ENCODE data around the gene E2F2. TPM values are rescaled to one million over a fixed set of nuclear protein-coding genes. Genes with fewer than 3 reads are reported as not detected.

Gene E2F2
- total RNA-seq, 1 experiment from 2014 or later: 16.3 TPM

DNA sequence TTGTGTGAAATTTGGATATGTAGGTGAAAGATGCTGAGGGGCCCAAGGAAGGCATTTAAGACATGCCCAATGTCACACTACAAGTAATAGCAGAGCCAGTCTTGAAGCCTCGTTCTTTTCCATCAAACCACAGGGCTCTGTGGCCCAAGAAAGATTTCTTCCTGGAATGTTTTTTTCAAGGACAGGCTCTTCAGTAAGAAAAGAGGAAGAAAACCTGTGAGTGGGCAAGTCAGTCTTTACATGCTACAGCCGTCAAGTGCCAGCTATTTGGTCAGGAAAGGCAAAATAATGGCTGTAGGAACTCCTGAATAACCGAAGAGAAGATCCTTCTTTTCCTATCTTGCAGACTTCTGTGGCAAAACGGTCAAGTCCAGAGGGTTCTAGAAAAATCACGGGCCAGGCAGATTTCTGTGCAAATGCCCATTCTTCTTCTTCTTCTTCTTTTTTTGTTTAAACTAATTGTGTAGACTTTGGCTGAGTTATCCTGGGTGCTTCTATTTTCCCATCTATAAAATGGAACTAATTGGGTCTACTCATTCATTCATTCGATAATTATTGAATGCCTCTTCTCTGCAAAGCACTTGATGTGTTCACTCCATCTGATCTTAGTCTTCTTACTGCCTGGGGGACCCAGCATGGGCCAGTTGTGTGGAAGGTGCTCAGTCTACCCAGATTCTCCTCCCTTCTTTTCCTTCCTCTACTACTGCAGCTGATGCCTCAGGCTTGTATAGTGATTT, 30.2 kb upstream of the E2F2 start:
- Histone ChIP-seq H3K36me3 (ENCODE audit: control insufficient read depth in 1 of 2, insufficient read depth in 2 of 2, low read length in 2 of 2) (peaks cover 0 to 2% of the 10 kb centered on the region in 2 experiments; a peak in 1 of 4 replicates), H2AFZ (ENCODE audit: low read depth, low read length, poor library complexity, severe bottlenecking) (no peak overlapping the region), H4K20me1 (ENCODE audit: insufficient read depth) (no peaks in the 10 kb centered on the region; the same call in 1 of the 2 replicates), H3K9ac (ENCODE audit: low read length) (peak overlapping the region; percentile 94), H3K9me2 (ENCODE audit: insufficient read depth) (no peaks in the 10 kb centered on the region), H3K79me2 (ENCODE audit: insufficient read depth, low read length) (peaks cover 22% of the 10 kb centered on the region), H3K9me3 (ENCODE audit: control insufficient read depth in 1 of 2, insufficient read depth in 1 of 2, low read depth in 1 of 2, low read length in 2 of 2) (no peaks in the 10 kb centered on the region), H3K4me3 (replicated peaks in 1 of 2; ENCODE audit: low read depth in 1 of 2, low read length in 2 of 2) (no peak overlapping the region), H3K4me1 (ENCODE audit: control insufficient read depth in 1 of 2, insufficient read depth in 2 of 2, low read length in 2 of 2) (peaks cover 64 to 91% of the 10 kb centered on the region in 2 experiments), H3K4me2 (ENCODE audit: low read length) (peak overlapping the region; percentile 85), H3K27me3 (ENCODE audit: insufficient read depth, low read length) (no peaks in the 10 kb centered on the region), H3K27ac (ENCODE audit: low read depth, low read length) (peak overlapping the region; percentile 87)
- BruUV-seq (replicated peaks): no TSS peak
- CTCF ChIA-PET: interaction anchor here (0.8 kb wide), 1 partner anchor 76 kb away, joined by 8 read pairs; no protein-coding TSS in a partner anchor
- DNase-seq (ENCODE audit: low read depth, low spot score): no peak
- RAD21 ChIA-PET (ENCODE audit: low non-redundant PET in 1 of 2, low total read pairs in 2 of 2, uncharacterized antibody in 2 of 2, unreplicated experiment in 2 of 2): interaction anchor here in 1 of 2 experiments (0.8 kb wide), 1 partner anchor 76 kb away, joined by 3 read pairs; no protein-coding TSS in a partner anchor
- ATAC-seq: no peak
- no peak for TF ChIP-seq ELF1 (IDR thresholded peaks at IDR 0.05; ENCODE audit: borderline replicate concordance, low read depth)
- TF ChIP-seq JUND (IDR thresholded peaks at IDR 0.05): no peak
- TF ChIP-seq YY1 (IDR thresholded peaks at IDR 0.05; ENCODE audit: extremely low read depth, insufficient replicate concordance, low read depth, low read length): no peak
- TF ChIP-seq EZH2phosphoT487 (IDR thresholded peaks at IDR 0.05; ENCODE audit: borderline replicate concordance): no peak
- TF ChIP-seq, protein P1, sequence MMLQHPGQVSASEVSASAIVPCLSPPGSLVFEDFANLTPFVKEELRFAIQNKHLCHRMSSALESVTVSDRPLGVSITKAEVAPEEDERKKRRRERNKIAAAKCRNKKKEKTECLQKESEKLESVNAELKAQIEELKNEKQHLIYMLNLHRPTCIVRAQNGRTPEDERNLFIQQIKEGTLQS (IDR thresholded peaks at IDR 0.05): no peak
- TF ChIP-seq RAD21 (IDR thresholded peaks at IDR 0.05; ENCODE audit: low read depth): no peak
- no peak for TF ChIP-seq ZFX (IDR thresholded peaks at IDR 0.05)
- TF ChIP-seq SP1 (IDR thresholded peaks at IDR 0.05; ENCODE audit: low read depth): no peak
- TF ChIP-seq, protein P2, sequence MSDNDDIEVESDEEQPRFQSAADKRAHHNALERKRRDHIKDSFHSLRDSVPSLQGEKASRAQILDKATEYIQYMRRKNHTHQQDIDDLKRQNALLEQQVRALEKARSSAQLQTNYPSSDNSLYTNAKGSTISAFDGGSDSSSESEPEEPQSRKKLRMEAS (IDR thresholded peaks at IDR 0.05): no peak
- TF ChIP-seq CBX3 (IDR thresholded peaks at IDR 0.05; ENCODE audit: low read depth): no peak
- TF ChIP-seq, protein P3, sequence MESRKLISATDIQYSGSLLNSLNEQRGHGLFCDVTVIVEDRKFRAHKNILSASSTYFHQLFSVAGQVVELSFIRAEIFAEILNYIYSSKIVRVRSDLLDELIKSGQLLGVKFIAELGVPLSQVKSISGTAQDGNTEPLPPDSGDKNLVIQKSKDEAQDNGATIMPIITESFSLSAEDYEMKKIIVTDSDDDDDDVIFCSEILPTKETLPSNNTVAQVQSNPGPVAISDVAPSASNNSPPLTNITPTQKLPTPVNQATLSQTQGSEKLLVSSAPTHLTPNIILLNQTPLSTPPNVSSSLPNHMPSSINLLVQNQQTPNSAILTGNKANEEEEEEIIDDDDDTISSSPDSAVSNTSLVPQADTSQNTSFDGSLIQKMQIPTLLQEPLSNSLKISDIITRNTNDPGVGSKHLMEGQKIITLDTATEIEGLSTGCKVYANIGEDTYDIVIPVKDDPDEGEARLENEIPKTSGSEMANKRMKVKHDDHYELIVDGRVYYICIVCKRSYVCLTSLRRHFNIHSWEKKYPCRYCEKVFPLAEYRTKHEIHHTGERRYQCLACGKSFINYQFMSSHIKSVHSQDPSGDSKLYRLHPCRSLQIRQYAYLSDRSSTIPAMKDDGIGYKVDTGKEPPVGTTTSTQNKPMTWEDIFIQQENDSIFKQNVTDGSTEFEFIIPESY (IDR thresholded peaks at IDR 0.05; ENCODE audit: extremely low read depth, insufficient replicate concordance, low read length): no peak
- POLR2A ChIA-PET: no interaction called here
- intact Hi-C loops (cut with micrococcal nuclease): no loop called here

Measured in HCT116 (cell line).